ENCODE data around the gene PPP1R10. TPM values are rescaled to one million over a fixed set of nuclear protein-coding genes. Genes with fewer than 3 reads are reported as not detected.
"Not testable (repeated sequence)": the region's sequence is repeated elsewhere in the genome, so short reads cannot be mapped to it uniquely, and the experiment has no call there.

Gene PPP1R10
- polyA plus RNA-seq, 4 donors, result 38.1 to 65.7 (median 57.1) TPM

GRCh38 chr6:30600451-30600961, 16.5 kb downstream of the PPP1R10 start:
- DNase-seq (ENCODE audit: low read depth in 4 of 4, low spot score in 3 of 4), result no peak

- no peak for DNase-seq (ENCODE audit: low read depth in 4 of 4, low spot score in 3 of 4)
Measured at GRCh38 chr6:30599625-30600324, 17.3 kb downstream of the PPP1R10 start.

GRCh38 chr6:30598912-30599624, 18.0 kb downstream of the PPP1R10 start:
- DNase-seq (ENCODE audit: low read depth in 4 of 4, low spot score in 3 of 4), result no peak

- DNase-seq (ENCODE audit: low read depth in 4 of 4, low spot score in 3 of 4), result not testable (repeated sequence)
Measured at GRCh38 chr6:30597315-30598144, 19.5 kb downstream of the PPP1R10 start.

- no peak for DNase-seq (ENCODE audit: low read depth in 4 of 4, low spot score in 3 of 4)
Measured at GRCh38 chr6:30592287-30592686, 24.8 kb downstream of the PPP1R10 start.

- no peak for DNase-seq (ENCODE audit: low read depth in 4 of 4, low spot score in 3 of 4)
Measured at GRCh38 chr6:30591008-30591407, 26.0 kb downstream of the PPP1R10 start.

- DNase-seq (ENCODE audit: low read depth in 4 of 4, low spot score in 3 of 4), result no peak
Measured at GRCh38 chr6:30590509-30590908, 26.5 kb downstream of the PPP1R10 start.

GRCh38 chr6:30589754-30590358, 27.2 kb downstream of the PPP1R10 start:
- DNase-seq (ENCODE audit: low read depth in 4 of 4, low spot score in 3 of 4), result no peak

- DNase-seq (ENCODE audit: low read depth in 4 of 4, low spot score in 3 of 4), result no peak
Measured at GRCh38 chr6:30583921-30584320, 33.1 kb downstream of the PPP1R10 start.

- DNase-seq (ENCODE audit: low read depth in 4 of 4, low spot score in 3 of 4), result no peak
Measured at GRCh38 chr6:30578051-30578450, 39.0 kb downstream of the PPP1R10 start.

GRCh38 chr6:30573113-30573512, 43.9 kb downstream of the PPP1R10 start:
- no peak for DNase-seq (ENCODE audit: low read depth in 4 of 4, low spot score in 3 of 4)

GRCh38 chr6:30572148-30572547, 44.9 kb downstream of the PPP1R10 start:
- no peak for DNase-seq (ENCODE audit: low read depth in 4 of 4, low spot score in 3 of 4)

GRCh38 chr6:30571762-30572082, 45.3 kb downstream of the PPP1R10 start:
- no peak for DNase-seq (ENCODE audit: low read depth in 4 of 4, low spot score in 3 of 4)

GRCh38 chr6:30571075-30571761, 45.8 kb downstream of the PPP1R10 start, which contains the start of gene ABCF1:
ABCF1 (plus strand) TSS chr6:30571442; CDS start chr6:30571488, 46 bp downstream.
- DNase-seq (ENCODE audit: low read depth in 4 of 4, low spot score in 3 of 4), result peak; percentile 94 to 96 (median 95)

- DNase-seq (ENCODE audit: low read depth in 4 of 4, low spot score in 3 of 4), result no peak
Measured at GRCh38 chr6:30570740-30571074, 46.3 kb downstream of the PPP1R10 start.

- DNase-seq (ENCODE audit: low read depth in 4 of 4, low spot score in 3 of 4), result no peak
Measured at GRCh38 chr6:30570263-30570662, 46.8 kb downstream of the PPP1R10 start.

- DNase-seq (ENCODE audit: low read depth in 4 of 4, low spot score in 3 of 4), result no peak
Measured at GRCh38 chr6:30568245-30568644, 48.8 kb downstream of the PPP1R10 start.

- no peak for DNase-seq (ENCODE audit: low read depth in 4 of 4, low spot score in 3 of 4)
Measured at GRCh38 chr6:30565772-30566171, 51.3 kb downstream of the PPP1R10 start.

GRCh38 chr6:30564114-30564513, 52.9 kb downstream of the PPP1R10 start:
- no peak for DNase-seq (ENCODE audit: low read depth in 4 of 4, low spot score in 3 of 4)

Data from left renal pelvis (tissue), 4 donors.